Measurements from ENCODE around the gene IGF1.

DNA sequence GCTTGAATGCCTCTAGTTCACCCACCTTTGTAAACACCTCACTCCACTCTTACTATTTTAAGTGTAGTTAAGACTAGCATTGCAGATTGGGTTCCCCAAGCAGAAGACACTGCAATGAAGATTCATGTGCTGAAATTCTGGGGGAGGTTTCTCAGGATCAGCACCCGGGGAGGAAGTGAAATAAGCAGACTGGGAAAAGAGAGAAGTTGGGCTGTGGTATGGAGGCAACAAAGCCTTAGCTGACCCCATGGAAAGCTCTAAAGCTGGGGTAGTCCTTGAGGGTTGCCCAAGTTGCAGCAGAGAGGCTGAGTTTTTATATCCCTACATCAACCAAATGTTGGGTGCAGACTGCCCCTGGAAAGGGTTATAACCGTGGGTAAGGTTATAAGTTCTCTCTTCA lies 23.9 kb upstream of the IGF1 start:
- TF ChIP-seq, protein P1, sequence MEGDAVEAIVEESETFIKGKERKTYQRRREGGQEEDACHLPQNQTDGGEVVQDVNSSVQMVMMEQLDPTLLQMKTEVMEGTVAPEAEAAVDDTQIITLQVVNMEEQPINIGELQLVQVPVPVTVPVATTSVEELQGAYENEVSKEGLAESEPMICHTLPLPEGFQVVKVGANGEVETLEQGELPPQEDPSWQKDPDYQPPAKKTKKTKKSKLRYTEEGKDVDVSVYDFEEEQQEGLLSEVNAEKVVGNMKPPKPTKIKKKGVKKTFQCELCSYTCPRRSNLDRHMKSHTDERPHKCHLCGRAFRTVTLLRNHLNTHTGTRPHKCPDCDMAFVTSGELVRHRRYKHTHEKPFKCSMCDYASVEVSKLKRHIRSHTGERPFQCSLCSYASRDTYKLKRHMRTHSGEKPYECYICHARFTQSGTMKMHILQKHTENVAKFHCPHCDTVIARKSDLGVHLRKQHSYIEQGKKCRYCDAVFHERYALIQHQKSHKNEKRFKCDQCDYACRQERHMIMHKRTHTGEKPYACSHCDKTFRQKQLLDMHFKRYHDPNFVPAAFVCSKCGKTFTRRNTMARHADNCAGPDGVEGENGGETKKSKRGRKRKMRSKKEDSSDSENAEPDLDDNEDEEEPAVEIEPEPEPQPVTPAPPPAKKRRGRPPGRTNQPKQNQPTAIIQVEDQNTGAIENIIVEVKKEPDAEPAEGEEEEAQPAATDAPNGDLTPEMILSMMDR (IDR thresholded peaks at IDR 0.05; ENCODE audit: low read depth, low read length), result no peak
- no peak for TF ChIP-seq EZH2phosphoT487 (IDR thresholded peaks at IDR 0.05; ENCODE audit: low read depth)

All from OCI-LY3 (cell line).